Thyroid gland (tissue), 4 donors: Measurements from ENCODE around the gene LAMA3.

Source experiments
- CTCF ChIP-seq, 6 experiments: fragments of 200-600 bp in 3 of 6; fragments of 450-650 bp in 3 of 6; sonication (generic) in 3 of 6; IDR thresholded peaks; one replicate each; pipeline ENCODE4 v1.5.1; 2016 to 2019; ENCODE audit warnings: antibody characterized with exemption in 6 of 6, mild to moderate bottlenecking in 2 of 6, inconsistent platforms in 1 of 6, moderate library complexity in 1 of 6
- POLR2A ChIP-seq, 2 donors: fragments of 450-650 bp; IDR thresholded peaks; one replicate each; pipeline ENCODE4 v1.6.1; 2017; ENCODE audit warnings: antibody characterized with exemption in 2 of 2, mild to moderate bottlenecking in 2 of 2, moderate library complexity in 1 of 2

DNA sequence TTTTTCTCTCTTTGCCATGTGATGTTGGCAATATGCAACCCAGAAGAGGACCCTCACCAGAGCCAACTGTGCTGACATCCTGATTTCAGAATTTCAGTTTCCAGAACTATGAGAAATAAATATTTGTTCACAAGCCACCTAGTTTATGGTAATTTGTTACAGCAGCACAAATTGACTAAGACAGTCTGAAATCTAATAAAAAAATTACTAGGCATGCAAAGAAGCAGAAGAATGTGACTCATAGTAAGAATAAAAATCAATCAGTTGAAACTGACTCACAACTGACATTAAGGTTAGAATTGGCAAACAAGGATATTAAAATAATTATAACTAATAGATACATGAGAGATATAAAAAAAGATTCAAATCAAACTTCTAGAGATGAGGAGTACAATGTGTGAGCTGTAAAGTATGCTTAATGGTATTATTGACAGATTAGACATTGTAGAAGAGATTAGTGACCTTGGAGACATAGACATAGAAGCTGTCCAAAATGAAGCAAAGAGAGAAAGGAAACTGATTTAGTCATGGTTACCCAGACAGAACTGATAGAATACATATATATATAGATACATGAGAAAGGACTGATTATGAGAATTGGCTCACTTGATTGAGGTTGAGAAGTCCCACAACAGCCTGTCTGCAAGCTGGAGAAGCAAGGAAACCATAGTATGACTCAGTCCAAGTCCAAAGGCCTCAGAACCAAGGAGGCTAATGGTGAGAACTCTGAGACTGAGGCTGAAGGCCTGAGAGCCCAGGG lies 297.5 kb downstream of the LAMA3 start:
- TF ChIP-seq POLR2A (IDR thresholded peaks at IDR 0.05) (no peak), CTCF (IDR thresholded peaks at IDR 0.05) (no peak)
